Liver (tissue), 9 donors: Measurements from ENCODE around the gene ATP8B3. TPM values are rescaled to one million over a fixed set of nuclear protein-coding genes. Genes with fewer than 3 reads are reported as not detected.

ENCODE experiments used
- DNase-seq: peaks from one replicate; pipeline ENCODE4 v3.0.0-alpha.2; 2017; ENCODE audit warnings: low spot score
- H3K27ac ChIP-seq, 2 donors: one replicate each; pipeline ENCODE4 v1.7.0; 2013; ENCODE audit warnings: inconsistent platforms in 2 of 2, low read length in 2 of 2, control low read depth in 1 of 2, low read depth in 1 of 2, mild to moderate bottlenecking in 1 of 2
- H3K27me3 ChIP-seq, 4 donors: one replicate each; pipeline versions ENCODE4 v1.6.1 to v1.7.0; 2013; ENCODE audit warnings: low read length in 3 of 4, inconsistent platforms in 1 of 4, mild to moderate bottlenecking in 1 of 4, moderate library complexity in 1 of 4; ENCODE audit not compliant: control insufficient read depth in 4 of 4, insufficient read depth in 4 of 4
- H3K36me3 ChIP-seq, 4 donors: one replicate each; pipeline versions ENCODE4 v1.6.1 to v1.7.0; 2013; ENCODE audit warnings: low read length in 3 of 4, mild to moderate bottlenecking in 3 of 4, low read depth in 1 of 4, moderate library complexity in 1 of 4; ENCODE audit not compliant: control insufficient read depth in 4 of 4, insufficient read depth in 3 of 4
- H3K4me1 ChIP-seq, 4 donors: one replicate each; pipeline versions ENCODE4 v1.6.1 to v1.7.0; 2013; ENCODE audit warnings: low read length in 3 of 4, mild to moderate bottlenecking in 3 of 4, moderate library complexity in 1 of 4; ENCODE audit not compliant: control insufficient read depth in 4 of 4, insufficient read depth in 4 of 4
- H3K4me3 ChIP-seq, 3 donors: one replicate each; pipeline versions ENCODE4 v1.6.1 to v1.7.0; 2013; ENCODE audit warnings: low read length in 3 of 3, control low read depth in 1 of 3, low read depth in 1 of 3, mild to moderate bottlenecking in 1 of 3
- H3K9ac ChIP-seq, 2 donors: one replicate each; pipeline ENCODE4 v1.7.0; 2013; ENCODE audit warnings: low read length in 2 of 2, mild to moderate bottlenecking in 2 of 2, moderate library complexity in 2 of 2, control low read depth in 1 of 2, low read depth in 1 of 2
- H3K9me3 ChIP-seq, 4 donors: one replicate each; pipeline versions ENCODE4 v1.6.1 to v1.7.0; 2013; ENCODE audit warnings: low read length in 3 of 4; ENCODE audit not compliant: control insufficient read depth in 4 of 4
- ATF3 ChIP-seq: IDR thresholded peaks from 2 replicates; pipeline ENCODE4 v1.6.1; 2016; ENCODE audit warnings: antibody characterized with exemption
- FOXA1 ChIP-seq: IDR thresholded peaks from 2 replicates; pipeline ENCODE4 v1.6.1; 2016; ENCODE audit warnings: antibody characterized with exemption
- FOXA2 ChIP-seq: IDR thresholded peaks from 2 replicates; pipeline ENCODE4 v1.6.1; 2016; ENCODE audit warnings: antibody characterized with exemption
- HNF4G ChIP-seq: IDR thresholded peaks from 2 replicates; pipeline ENCODE4 v1.6.1; 2016; ENCODE audit warnings: antibody characterized with exemption
- JUND ChIP-seq, 2 donors: IDR thresholded peaks; 2 replicates each; pipeline ENCODE4 v1.6.1; 2016; ENCODE audit warnings: antibody characterized with exemption in 2 of 2
- MAX ChIP-seq: IDR thresholded peaks from 2 replicates; pipeline ENCODE4 v1.6.1; 2016; ENCODE audit warnings: antibody characterized with exemption
- NR2F2 ChIP-seq: IDR thresholded peaks from 2 replicates; pipeline ENCODE4 v1.6.1; 2016; ENCODE audit warnings: antibody characterized with exemption
- RAD21 ChIP-seq, 2 donors: IDR thresholded peaks; 2 replicates each; pipeline ENCODE4 v1.6.1; 2016; ENCODE audit warnings: antibody characterized with exemption in 2 of 2, mild to moderate bottlenecking in 2 of 2
- REST ChIP-seq: IDR thresholded peaks from 2 replicates; pipeline ENCODE4 v1.6.1; 2016; ENCODE audit warnings: antibody characterized with exemption, mild to moderate bottlenecking
- RXRA ChIP-seq, 2 donors: IDR thresholded peaks; 2 replicates each; pipeline ENCODE4 v1.6.1; 2017 to 2018; ENCODE audit warnings: antibody characterized with exemption in 2 of 2, mild to moderate bottlenecking in 1 of 2
- SP1 ChIP-seq: IDR thresholded peaks from 2 replicates; pipeline ENCODE4 v1.6.1; 2018; ENCODE audit warnings: antibody characterized with exemption, mild to moderate bottlenecking
- YY1 ChIP-seq: IDR thresholded peaks from 2 replicates; pipeline ENCODE4 v1.6.1; 2016; ENCODE audit warnings: antibody characterized with exemption, mild to moderate bottlenecking
- ZBTB33 ChIP-seq: IDR thresholded peaks from 2 replicates; pipeline ENCODE4 v1.6.1; 2016; ENCODE audit warnings: antibody characterized with exemption
- WGBS: extraction: QIAGEN DNeasy Blood & Tissue Kit; methylation state at CpG from one replicate; pipeline ENCODE4 v1.1.7; 2013; 5-methylcytosine and 5-hydroxymethylcytosine counted together
- polyA plus RNA-seq, 2 donors: library from polyadenylated mRNA; stranded (reverse) in 1 of 2; unstranded in 1 of 2; fragments of 200-250 nt in 1 of 2; fragments of >200 nt in 1 of 2; fragmentation: Nextera tagmentation in 1 of 2; extraction: Ambion mirVana in 1 of 2; gene quantifications; one replicate each; pipeline versions ENCODE4 v1.2.1 to v1.2.3, GENCODE V29; 2013 to 2015
- total RNA-seq, 2 donors: library from RNA; depleted of rRNA; stranded (reverse); fragments of >200 nt; gene quantifications; one replicate each; pipeline ENCODE4 v1.2.3, GENCODE V29; 2014
- donor health status: healthy.
- donor health status: healthy.
- donor health status: healthy.
- donor health status: healthy.
- donor health status: healthy.

ATP8B3 gene
- total and polyA plus RNA-seq, 4 donors: 0.42 to 3.1 (median 0.52) TPM

GRCh38 chr19:1785310-1785709 lies 26.8 kb downstream of the ATP8B3 start:
- no peak for TF ChIP-seq NR2F2
- TF ChIP-seq FOXA1: no peak
- TF ChIP-seq HNF4G: no peak
- TF ChIP-seq ATF3: no peak
- Histone ChIP-seq H3K9ac (no peak overlapping the region), H3K4me1 (peaks cover 0 to 3% (median 0%) of the 10 kb centered on the region in 4 donors), H3K27ac (no peak overlapping the region), H3K4me3 (no peak overlapping the region), H3K9me3 (peaks cover 4 to 8% (median 5%) of the 10 kb centered on the region in 4 donors), H3K27me3 (no peaks in the 10 kb centered on the region), H3K36me3 (no peaks in the 10 kb centered on the region)
- DNase-seq: no peak
- 87% methylated on average over 19 of the region's 19 CpGs for WGBS

GRCh38 chr19:1783874-1784273 lies 28.2 kb downstream of the ATP8B3 start:
- no peak for DNase-seq
- Histone ChIP-seq H3K27ac (no peak overlapping the region), H3K27me3 (peaks cover 0 to under 1% (median 0%) of the 10 kb centered on the region in 4 donors), H3K9me3 (peaks cover 4 to 8% (median 5%) of the 10 kb centered on the region in 4 donors), H3K4me1 (peaks cover 0 to 3% (median 0%) of the 10 kb centered on the region in 4 donors), H3K9ac (no peak overlapping the region), H3K4me3 (no peak overlapping the region), H3K36me3 (no peaks in the 10 kb centered on the region)
- TF ChIP-seq RAD21 (IDR thresholded peaks at IDR 0.05) (no peak), SP1 (no peak)
- 72% methylated on average over 9 of the region's 9 CpGs for WGBS

GRCh38 chr19:1783354-1783753 lies 28.7 kb downstream of the ATP8B3 start:
- Histone ChIP-seq H3K27me3 (peaks cover 0 to 3% (median under 1%) of the 10 kb centered on the region in 4 donors), H3K36me3 (no peaks in the 10 kb centered on the region), H3K9me3 (peaks cover 4 to 8% (median 5%) of the 10 kb centered on the region in 4 donors)

More at GRCh38 chr19:1783354-1783753, 28.7 kb downstream of the ATP8B3 start:
- 82% methylated on average over 4 of the region's 4 CpGs for WGBS
- no peak overlapping the region for H3K4me3 ChIP-seq
- H3K27ac ChIP-seq: no peak overlapping the region
- DNase-seq: no peak
- H3K4me1 ChIP-seq: no peaks in the 10 kb centered on the region
- TF ChIP-seq HNF4G (no peak), FOXA2 (no peak), SP1 (no peak), YY1 (no peak), RXRA (IDR thresholded peaks at IDR 0.05) (no peak), MAX (no peak), ZBTB33 (no peak), REST (no peak), FOXA1 (no peak), JUND (IDR thresholded peaks at IDR 0.05) (no peak)
- no peak overlapping the region for H3K9ac ChIP-seq
